Panc1 (cell line): ENCODE measurements around the gene SGSH. TPM values are rescaled to one million over a fixed set of nuclear protein-coding genes. Genes with fewer than 3 reads are reported as not detected.

ENCODE experiments used
- ATAC-seq: fragments of 200-7000 bp; cut with Tn5 transposase; 2 replicates; pipeline ENCODE4 v1.9.1; 2020; ENCODE audit warnings: mild to moderate bottlenecking, moderate library complexity
- BruUV-seq: library from RNA; stranded (reverse); fragments of 400-500 nt; replicated peaks from 2 replicates; lab custom pipeline; 2021; lab: Mats Ljungman, UMichigan
- CTCF ChIA-PET: fragments of 300-600 bp; sonication (Branson Sonifier 250); formaldehyde crosslinking; loops from one replicate; lab custom pipeline; 2022; ENCODE audit warnings: antibody characterized with exemption; lab: Charles Lee
- POLR2A ChIA-PET: fragments of 300-600 bp; sonication (Branson Sonifier 250); formaldehyde crosslinking; loops from one replicate; lab custom pipeline; 2022; ENCODE audit warnings: antibody characterized with exemption; lab: Charles Lee
- DNase-seq: peaks from one replicate; pipeline ENCODE4 v3.0.0-alpha.2; 2010; ENCODE audit warnings: low read depth, low spot score
- H3K27ac ChIP-seq: 2 replicates; pipeline ENCODE4 v1.5.1; 2011; ENCODE audit warnings: mild to moderate bottlenecking, low read length, inconsistent platforms
- H3K27me3 ChIP-seq: fragments of 200-500 bp; sonication (Bioruptor generic); 2 replicates; pipeline ENCODE4 v1.6.0; 2014; ENCODE audit warnings: low read length, inconsistent platforms; ENCODE audit not compliant: control insufficient read depth, insufficient read depth
- H3K36me3 ChIP-seq: fragments of 200-500 bp; sonication (Bioruptor generic); 2 replicates; pipeline ENCODE4 v1.5.1; 2014; ENCODE audit warnings: inconsistent platforms, mild to moderate bottlenecking, low read length, moderate library complexity; ENCODE audit not compliant: control insufficient read depth, insufficient read depth
- H3K4me1 ChIP-seq: 2 replicates; pipeline ENCODE4 v1.5.1; 2011; ENCODE audit warnings: inconsistent platforms, mild to moderate bottlenecking, low read length, moderate library complexity; ENCODE audit not compliant: control insufficient read depth, insufficient read depth
- H3K4me3 ChIP-seq, 2 experiments: 2 replicates each; pipeline ENCODE4 v1.5.1; 2011 to 2012; ENCODE audit warnings: low read depth in 2 of 2, low read length in 2 of 2, mild to moderate bottlenecking in 2 of 2, inconsistent platforms in 1 of 2, moderate library complexity in 1 of 2
- H3K9me3 ChIP-seq: fragments of 200-500 bp; sonication (Bioruptor generic); 2 replicates; pipeline ENCODE4 v1.5.1; 2014; ENCODE audit warnings: low read depth, mild to moderate bottlenecking, inconsistent platforms, low read length, moderate library complexity; ENCODE audit not compliant: control insufficient read depth, insufficient read depth
- POLR2AphosphoS5 ChIP-seq: IDR thresholded peaks from 2 replicates; pipeline ENCODE4 v1.6.1; 2012; ENCODE audit warnings: mild to moderate bottlenecking, low read depth, low read length, moderate library complexity
- SIN3A ChIP-seq: IDR thresholded peaks from 2 replicates; pipeline ENCODE4 v1.6.1; 2012; ENCODE audit warnings: low read depth, mild to moderate bottlenecking, low read length, moderate library complexity, borderline replicate concordance; ENCODE audit not compliant: insufficient read depth
- TCF7L2 ChIP-seq: IDR thresholded peaks from 2 replicates; pipeline ENCODE4 v1.6.1; 2011; ENCODE audit warnings: mild to moderate bottlenecking, low read depth, low read length, inconsistent platforms
- in situ Hi-C: cut with HindIII; loops from 2 replicates; pipeline ENCODE4 v1.10.0; 2016; ENCODE audit warnings: low sequenced_read_pairs, low pct_unique_long_range_greater_than_20kb
- intact Hi-C: fragments of 100-400 bp; cut with micrococcal nuclease; formaldehyde crosslinking; loops from one replicate; pipeline ENCODE4 v1.10.0; 2022; ENCODE audit not compliant: unreplicated experiment
- total RNA-seq: library from RNA; stranded (reverse); gene quantifications from one replicate; pipeline ENCODE4 v1.2.1, GENCODE V29; 2021; ENCODE audit not compliant: unreplicated experiment
- TF ChIP-seq, protein P1 (sequence below), 2 experiments: IDR thresholded peaks; 2 replicates each; pipeline ENCODE4 v1.6.1; 2011 to 2012; ENCODE audit warnings: low read depth in 2 of 2, control low read depth in 1 of 2, low read length in 1 of 2, mild to moderate bottlenecking in 1 of 2, moderate library complexity in 1 of 2; ENCODE audit not compliant: insufficient read depth in 1 of 2
- TF ChIP-seq, protein P2 (sequence below): fragments of 450-650 bp; IDR thresholded peaks from 2 replicates; pipeline ENCODE4 v1.5.1; 2017; ENCODE audit warnings: mild to moderate bottlenecking

The SGSH gene
- total RNA-seq, 1 experiment from 2014 or later = 70.2 TPM

DNA sequence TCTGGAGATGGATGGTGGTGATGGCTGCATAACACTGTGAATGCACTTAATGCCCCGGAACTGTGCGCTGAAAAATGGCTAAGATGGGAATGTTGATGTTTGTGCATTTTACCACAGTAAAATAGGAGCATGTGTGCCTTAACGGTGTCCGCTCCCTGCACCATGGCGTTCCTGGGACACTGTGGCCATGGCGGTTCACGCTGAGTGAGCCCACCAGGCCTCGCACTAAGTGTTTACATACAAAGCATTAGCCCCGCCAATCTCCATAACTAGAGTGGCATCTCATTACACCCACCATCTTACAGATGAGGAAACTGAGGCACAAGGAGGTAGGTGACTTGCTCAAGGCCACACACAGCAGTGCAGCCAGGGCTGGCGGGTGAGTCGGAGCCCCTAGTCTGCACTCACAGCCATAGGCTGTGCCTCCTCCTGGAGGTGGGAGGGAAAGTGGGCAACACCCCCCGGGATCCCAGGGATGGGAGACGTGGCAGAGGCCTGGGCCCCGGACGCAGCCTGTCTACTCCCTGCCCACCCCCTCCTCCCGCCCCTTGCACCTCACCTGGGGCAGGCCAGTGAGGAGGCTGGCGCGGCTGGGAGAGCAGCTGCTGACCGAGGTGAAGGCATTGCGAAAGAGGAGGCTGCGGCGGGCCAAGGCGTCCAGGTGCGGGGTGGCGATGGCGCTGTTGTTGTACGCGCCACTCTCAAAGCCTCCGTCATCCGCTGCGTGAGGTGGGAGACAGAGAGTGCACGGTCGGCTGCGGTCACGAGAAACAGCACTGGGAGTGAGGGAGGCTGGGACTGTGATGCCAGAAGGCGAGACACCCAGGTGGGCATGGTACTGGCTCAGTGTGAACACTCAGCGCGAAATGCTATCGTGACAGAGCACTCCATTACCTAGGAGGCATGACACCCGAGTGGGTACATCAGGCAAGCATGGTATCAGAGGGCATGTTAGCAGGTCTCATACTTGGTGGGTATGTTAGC is 3.4 kb downstream of the SGSH start:
- intact Hi-C loops (no loop called here), in situ Hi-C loops (no loop called here)
- DNase-seq = no peak
- Histone ChIP-seq H3K27ac (no peak overlapping the region), H3K27me3 (no peaks in the 10 kb centered on the region), H3K9me3 (no peaks in the 10 kb centered on the region), H3K4me1 (peaks cover 14% of the 10 kb centered on the region), H3K4me3 (no peak overlapping the region), H3K36me3 (no peaks in the 10 kb centered on the region; the same call in none of the 2 replicates)
- no peak for ATAC-seq
- BruUV-seq = no TSS peak
- TF ChIP-seq POLR2AphosphoS5 = no peak
- TF ChIP-seq SIN3A = no peak
- TF ChIP-seq, protein P1, sequence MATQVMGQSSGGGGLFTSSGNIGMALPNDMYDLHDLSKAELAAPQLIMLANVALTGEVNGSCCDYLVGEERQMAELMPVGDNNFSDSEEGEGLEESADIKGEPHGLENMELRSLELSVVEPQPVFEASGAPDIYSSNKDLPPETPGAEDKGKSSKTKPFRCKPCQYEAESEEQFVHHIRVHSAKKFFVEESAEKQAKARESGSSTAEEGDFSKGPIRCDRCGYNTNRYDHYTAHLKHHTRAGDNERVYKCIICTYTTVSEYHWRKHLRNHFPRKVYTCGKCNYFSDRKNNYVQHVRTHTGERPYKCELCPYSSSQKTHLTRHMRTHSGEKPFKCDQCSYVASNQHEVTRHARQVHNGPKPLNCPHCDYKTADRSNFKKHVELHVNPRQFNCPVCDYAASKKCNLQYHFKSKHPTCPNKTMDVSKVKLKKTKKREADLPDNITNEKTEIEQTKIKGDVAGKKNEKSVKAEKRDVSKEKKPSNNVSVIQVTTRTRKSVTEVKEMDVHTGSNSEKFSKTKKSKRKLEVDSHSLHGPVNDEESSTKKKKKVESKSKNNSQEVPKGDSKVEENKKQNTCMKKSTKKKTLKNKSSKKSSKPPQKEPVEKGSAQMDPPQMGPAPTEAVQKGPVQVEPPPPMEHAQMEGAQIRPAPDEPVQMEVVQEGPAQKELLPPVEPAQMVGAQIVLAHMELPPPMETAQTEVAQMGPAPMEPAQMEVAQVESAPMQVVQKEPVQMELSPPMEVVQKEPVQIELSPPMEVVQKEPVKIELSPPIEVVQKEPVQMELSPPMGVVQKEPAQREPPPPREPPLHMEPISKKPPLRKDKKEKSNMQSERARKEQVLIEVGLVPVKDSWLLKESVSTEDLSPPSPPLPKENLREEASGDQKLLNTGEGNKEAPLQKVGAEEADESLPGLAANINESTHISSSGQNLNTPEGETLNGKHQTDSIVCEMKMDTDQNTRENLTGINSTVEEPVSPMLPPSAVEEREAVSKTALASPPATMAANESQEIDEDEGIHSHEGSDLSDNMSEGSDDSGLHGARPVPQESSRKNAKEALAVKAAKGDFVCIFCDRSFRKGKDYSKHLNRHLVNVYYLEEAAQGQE (IDR thresholded peaks at IDR 0.05; ENCODE audit: insufficient read depth in 1 of 2, low read depth in 2 of 2, low read length in 1 of 2) = no peak
- TF ChIP-seq, protein P2, sequence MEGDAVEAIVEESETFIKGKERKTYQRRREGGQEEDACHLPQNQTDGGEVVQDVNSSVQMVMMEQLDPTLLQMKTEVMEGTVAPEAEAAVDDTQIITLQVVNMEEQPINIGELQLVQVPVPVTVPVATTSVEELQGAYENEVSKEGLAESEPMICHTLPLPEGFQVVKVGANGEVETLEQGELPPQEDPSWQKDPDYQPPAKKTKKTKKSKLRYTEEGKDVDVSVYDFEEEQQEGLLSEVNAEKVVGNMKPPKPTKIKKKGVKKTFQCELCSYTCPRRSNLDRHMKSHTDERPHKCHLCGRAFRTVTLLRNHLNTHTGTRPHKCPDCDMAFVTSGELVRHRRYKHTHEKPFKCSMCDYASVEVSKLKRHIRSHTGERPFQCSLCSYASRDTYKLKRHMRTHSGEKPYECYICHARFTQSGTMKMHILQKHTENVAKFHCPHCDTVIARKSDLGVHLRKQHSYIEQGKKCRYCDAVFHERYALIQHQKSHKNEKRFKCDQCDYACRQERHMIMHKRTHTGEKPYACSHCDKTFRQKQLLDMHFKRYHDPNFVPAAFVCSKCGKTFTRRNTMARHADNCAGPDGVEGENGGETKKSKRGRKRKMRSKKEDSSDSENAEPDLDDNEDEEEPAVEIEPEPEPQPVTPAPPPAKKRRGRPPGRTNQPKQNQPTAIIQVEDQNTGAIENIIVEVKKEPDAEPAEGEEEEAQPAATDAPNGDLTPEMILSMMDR = no peak
- TF ChIP-seq TCF7L2 = no peak
- ChIA-PET CTCF (interaction anchor here (0.6 kb wide), 1 partner anchor 69 kb away, joined by 6 read pairs; no protein-coding TSS in a partner anchor), POLR2A (no interaction called here)

DNA sequence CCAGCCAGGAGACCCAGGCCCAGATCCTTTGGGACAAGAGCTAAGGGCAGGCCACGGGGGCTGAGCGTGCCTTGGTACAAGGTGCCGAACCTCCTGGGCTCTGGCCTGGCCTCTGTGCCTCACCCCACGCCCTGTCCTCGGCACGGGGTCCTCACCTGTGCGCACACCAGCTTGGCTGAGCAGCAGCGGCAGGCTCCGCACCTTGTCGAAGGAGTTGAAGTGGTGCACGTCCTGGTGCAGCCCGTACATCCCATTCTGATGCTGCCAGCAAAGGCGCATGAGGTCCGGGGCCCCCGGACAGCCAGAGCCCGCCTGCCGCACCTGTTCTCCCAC is 5.3 kb downstream of the SGSH start:
- in situ Hi-C loops (no loop called here), intact Hi-C loops (no loop called here)
- ChIA-PET CTCF (no interaction called here), POLR2A (no interaction called here)
- Histone ChIP-seq H3K27me3 (no peaks in the 10 kb centered on the region), H3K4me1 (peaks cover 7% of the 10 kb centered on the region), H3K9me3 (no peaks in the 10 kb centered on the region), H3K36me3 (no peaks in the 10 kb centered on the region; the same call in none of the 2 replicates), H3K4me3 (no peak overlapping the region), H3K27ac (no peak overlapping the region)
- no TSS peak for BruUV-seq
- TF ChIP-seq, protein P2 = no peak
- TF ChIP-seq POLR2AphosphoS5 = no peak
- no peak for DNase-seq
- ATAC-seq = no peak
